Sigmoid colon (tissue), 4 donors: ENCODE data around the gene ZFYVE9.

Experiments used
- CTCF ChIP-seq, 4 experiments: fragments of 450-650 bp in 3 of 4; fragments of 200-600 bp in 1 of 4; IDR thresholded peaks; one replicate each; pipeline ENCODE4 v1.5.1; 2016 to 2019; ENCODE audit warnings: antibody characterized with exemption in 4 of 4, mild to moderate bottlenecking in 3 of 4, moderate library complexity in 2 of 4
- EP300 ChIP-seq, 4 donors: sonication (generic); formaldehyde crosslinking; IDR thresholded peaks; one replicate each; pipeline ENCODE4 v1.6.1; 2017; ENCODE audit warnings: antibody characterized with exemption in 4 of 4
- POLR2A ChIP-seq, 2 donors: fragments of 450-650 bp; IDR thresholded peaks; one replicate each; pipeline ENCODE4 v1.6.1; 2016; ENCODE audit warnings: antibody characterized with exemption in 2 of 2, mild to moderate bottlenecking in 2 of 2, moderate library complexity in 2 of 2
- POLR2AphosphoS5 ChIP-seq, 4 donors: sonication (generic); formaldehyde crosslinking; IDR thresholded peaks; one replicate each; pipeline ENCODE4 v1.6.1; 2017; ENCODE audit warnings: antibody characterized with exemption in 4 of 4

DNA sequence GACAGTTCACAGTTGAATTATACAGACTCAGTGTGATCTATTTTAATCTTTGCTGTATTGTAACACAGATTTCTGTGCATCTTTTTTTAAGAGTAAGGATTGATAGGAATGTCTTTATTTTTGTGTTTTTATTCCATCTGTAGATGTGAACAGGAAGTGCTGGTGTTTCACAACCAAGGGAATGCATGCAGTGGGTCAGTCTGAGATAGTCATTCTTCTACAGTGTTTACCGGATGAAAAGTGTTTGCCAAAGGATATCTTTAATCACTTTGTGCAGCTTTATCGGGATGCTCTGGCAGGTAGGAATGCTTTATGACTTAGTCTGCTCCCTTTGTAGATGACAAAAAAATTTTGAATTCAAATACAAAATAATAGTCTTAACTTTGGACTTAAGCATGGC, 139.6 kb downstream of the ZFYVE9 start:
- TF ChIP-seq CTCF (IDR thresholded peaks at IDR 0.05) (no peak), EP300 (IDR thresholded peaks at IDR 0.05) (no peak), POLR2AphosphoS5 (IDR thresholded peaks at IDR 0.05) (no peak), POLR2A (IDR thresholded peaks at IDR 0.05) (no peak)
